Fibroblast of villous mesenchyme (primary cell): Measurements from ENCODE around the gene ADSS1. TPM values are rescaled to one million over a fixed set of nuclear protein-coding genes. Genes with fewer than 3 reads are reported as not detected.

Source experiments
- DNase-seq: peaks from one replicate; pipeline ENCODE4 v3.0.0-alpha.2; 2010; ENCODE audit warnings: low read depth
- H3K4me3 ChIP-seq: 2 replicates; pipeline ENCODE4 v1.5.1; 2011; ENCODE audit warnings: low read depth, mild to moderate bottlenecking, low read length
- CTCF ChIP-seq: IDR thresholded peaks from 2 replicates; pipeline ENCODE4 v1.5.1; 2012; ENCODE audit warnings: low read depth, mild to moderate bottlenecking, low read length; ENCODE audit not compliant: insufficient read depth
- total RNA-seq: library from RNA; depleted of rRNA; stranded (reverse); fragments of >200 nt; gene quantifications from 2 replicates; pipeline ENCODE4 v1.2.3, GENCODE V29; 2012

ADSS1 gene
- total RNA-seq, 1 donor, result 4.3 TPM

DNA sequence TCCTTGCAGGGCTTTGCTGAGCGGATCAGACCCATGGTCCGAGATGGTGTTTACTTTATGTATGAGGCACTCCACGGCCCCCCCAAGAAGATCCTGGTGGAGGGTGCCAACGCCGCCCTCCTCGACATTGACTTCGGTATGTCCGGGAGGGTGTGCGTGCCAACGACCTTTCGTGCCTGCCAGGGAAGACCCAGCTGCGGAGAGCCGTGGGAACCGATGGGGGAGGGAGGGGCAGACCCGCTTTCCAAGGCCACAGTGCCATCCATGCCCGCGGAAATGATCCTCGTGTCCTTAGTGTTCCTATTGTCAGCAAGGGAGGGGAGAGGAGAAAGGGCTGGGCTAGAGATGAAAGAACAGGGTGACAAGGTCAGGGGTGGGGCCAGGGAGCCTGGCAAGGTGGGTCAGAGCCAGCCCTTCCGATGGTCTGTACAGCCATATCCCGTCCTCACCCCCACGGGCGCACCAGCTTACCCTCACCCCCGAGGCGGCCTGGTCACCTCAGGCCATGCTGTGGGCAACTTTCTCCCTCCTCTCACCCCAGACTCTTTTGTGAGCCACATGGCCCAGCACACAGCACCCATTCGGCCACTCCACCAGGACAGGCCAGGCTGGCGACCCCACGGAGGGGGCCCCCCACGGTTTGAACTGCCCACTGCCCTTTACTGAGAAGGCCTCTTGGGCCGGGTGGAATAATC, 17.2 kb downstream of the ADSS1 start:
- no peak overlapping the region for H3K4me3 ChIP-seq
- no peak for TF ChIP-seq CTCF
- no peak for DNase-seq

DNA sequence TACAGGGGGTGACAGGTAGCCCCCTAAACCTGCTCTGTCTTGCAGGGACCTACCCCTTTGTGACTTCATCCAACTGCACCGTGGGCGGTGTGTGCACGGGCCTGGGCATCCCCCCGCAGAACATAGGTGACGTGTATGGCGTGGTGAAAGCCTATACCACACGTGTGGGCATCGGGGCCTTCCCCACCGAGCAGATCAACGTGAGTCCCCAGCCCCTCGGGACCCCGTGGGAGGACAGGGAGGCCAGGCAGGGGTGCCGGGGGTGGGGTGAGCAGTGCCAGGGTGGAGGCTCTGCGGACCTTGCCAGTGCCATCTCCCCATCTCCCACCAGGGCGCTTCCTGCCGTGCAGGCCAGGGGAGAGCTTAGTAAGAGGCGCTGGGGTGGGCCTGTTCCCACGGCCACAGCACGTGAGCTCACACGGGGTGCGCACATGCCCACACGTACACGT, 17.8 kb downstream of the ADSS1 start:
- DNase-seq, result no peak
- TF ChIP-seq CTCF, result no peak
- no peak overlapping the region for H3K4me3 ChIP-seq

GRCh38 chr14:104742586-104743455, 18.8 kb downstream of the ADSS1 start:
- no peak for DNase-seq
- no peak overlapping the region for H3K4me3 ChIP-seq
- no peak for TF ChIP-seq CTCF

GRCh38 chr14:104743461-104744380, 19.7 kb downstream of the ADSS1 start:
- no peak overlapping the region for H3K4me3 ChIP-seq
- DNase-seq, result no peak
- no peak for TF ChIP-seq CTCF

DNA sequence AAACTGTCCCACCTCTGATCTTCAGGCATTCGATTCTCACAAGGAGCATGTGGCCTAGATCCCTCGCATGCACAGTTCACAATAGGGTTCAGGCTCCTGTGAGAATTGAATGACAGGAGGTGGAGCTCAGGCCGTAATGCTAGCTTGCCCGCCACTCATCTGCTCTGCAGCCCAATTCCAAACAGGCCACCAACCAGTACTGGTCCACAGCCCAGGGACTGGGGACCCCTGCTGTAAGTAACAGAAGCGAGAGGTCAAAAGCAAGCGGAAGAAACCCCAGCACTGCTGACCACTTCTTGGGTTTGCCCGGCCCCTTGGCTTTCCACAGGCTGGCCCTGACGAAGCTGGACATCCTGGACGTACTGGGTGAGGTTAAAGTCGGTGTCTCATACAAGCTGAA, 20.5 kb downstream of the ADSS1 start:
- no peak for TF ChIP-seq CTCF
- no peak for DNase-seq

GRCh38 chr14:104745431-104745830, 21.4 kb downstream of the ADSS1 start:
- no peak for DNase-seq
- TF ChIP-seq CTCF, result no peak
- H3K4me3 ChIP-seq, result no peak overlapping the region

More for the DNA sequence above, 20.5 kb downstream of the ADSS1 start:
- H3K4me3 ChIP-seq, result no peak overlapping the region
